Lower leg skin (tissue), 4 donors: ENCODE results near the gene POPDC2. TPM values are rescaled to one million over a fixed set of nuclear protein-coding genes. Genes with fewer than 3 reads are reported as not detected.

ENCODE experiments used
- DNase-seq, 2 donors: peaks; one replicate each; pipeline ENCODE4 v3.0.0-alpha.2; 2019; ENCODE audit warnings: low spot score in 2 of 2
- H3K4me3 ChIP-seq: fragments of 200-600 bp; sonication (generic); 2 replicates; pipeline ENCODE4 v1.5.1; 2017; ENCODE audit warnings: mild to moderate bottlenecking, low read depth; ENCODE audit not compliant: poor library complexity, severe bottlenecking
- POLR2A ChIP-seq, 2 donors: fragments of 450-650 bp; IDR thresholded peaks; one replicate each; pipeline ENCODE4 v1.6.1; 2016 to 2017; ENCODE audit warnings: antibody characterized with exemption in 2 of 2, mild to moderate bottlenecking in 1 of 2, moderate library complexity in 1 of 2
- WGBS, 2 donors: methylation state at CpG; one replicate each; pipeline ENCODE4 v1.1.5; 2018; 5-methylcytosine and 5-hydroxymethylcytosine counted together
- intact Hi-C: fragments of 100-400 bp; cut with DNase I; formaldehyde crosslinking; loops from one replicate; pipeline ENCODE4 v1.15.0; 2023; ENCODE audit warnings: low total_unique reads
- total RNA-seq, 4 donors: library from RNA; depleted of rRNA; stranded (reverse); fragments of >200 nt; gene quantifications; one replicate each; pipeline ENCODE4 v1.1.0, GENCODE V29; 2016
- TF ChIP-seq, protein P1 (sequence below), 3 donors: fragments of 450-650 bp; IDR thresholded peaks; one replicate each; pipeline ENCODE4 v1.5.1; 2016; ENCODE audit warnings: antibody characterized with exemption in 3 of 3, mild to moderate bottlenecking in 3 of 3, moderate library complexity in 2 of 3

The POPDC2 gene
- total RNA-seq, 4 donors from 2014 or later, result 0.97 to 1.9 (median 1.3) TPM

DNA sequence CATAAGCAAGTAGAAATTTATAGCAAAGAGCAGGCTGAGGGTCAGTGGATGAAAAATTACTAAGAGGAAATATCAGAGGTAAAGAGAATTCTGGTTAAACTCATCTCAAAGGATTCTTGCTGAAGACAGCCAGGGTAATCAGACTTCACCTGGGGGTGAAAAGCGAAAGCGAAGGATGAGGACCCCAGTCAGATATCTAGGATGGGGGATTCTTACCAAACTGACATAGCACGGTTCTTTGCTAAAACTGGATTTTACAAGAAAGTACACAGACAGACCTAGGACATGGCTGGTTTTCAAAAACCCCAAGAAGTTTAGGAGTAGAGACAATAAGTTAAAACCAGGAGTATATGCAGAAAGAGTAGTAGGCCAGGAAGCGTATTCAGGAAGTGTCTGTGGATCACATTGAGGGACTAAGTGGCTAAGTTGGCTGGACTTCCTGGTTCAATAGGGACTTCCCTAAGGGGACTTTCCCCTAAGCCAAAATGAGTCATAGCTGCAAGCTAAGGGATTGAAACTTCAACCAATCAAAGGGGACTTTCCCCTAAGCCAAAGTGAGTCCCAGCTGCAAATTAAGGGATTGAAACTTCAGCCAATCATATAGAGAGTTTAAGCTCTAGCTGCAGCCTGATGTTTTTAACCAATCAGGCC lies 40.0 kb upstream of the POPDC2 start:
- intact Hi-C loops, result no loop called here
- H3K4me3 ChIP-seq, result no peak overlapping the region
- TF ChIP-seq, protein P1, sequence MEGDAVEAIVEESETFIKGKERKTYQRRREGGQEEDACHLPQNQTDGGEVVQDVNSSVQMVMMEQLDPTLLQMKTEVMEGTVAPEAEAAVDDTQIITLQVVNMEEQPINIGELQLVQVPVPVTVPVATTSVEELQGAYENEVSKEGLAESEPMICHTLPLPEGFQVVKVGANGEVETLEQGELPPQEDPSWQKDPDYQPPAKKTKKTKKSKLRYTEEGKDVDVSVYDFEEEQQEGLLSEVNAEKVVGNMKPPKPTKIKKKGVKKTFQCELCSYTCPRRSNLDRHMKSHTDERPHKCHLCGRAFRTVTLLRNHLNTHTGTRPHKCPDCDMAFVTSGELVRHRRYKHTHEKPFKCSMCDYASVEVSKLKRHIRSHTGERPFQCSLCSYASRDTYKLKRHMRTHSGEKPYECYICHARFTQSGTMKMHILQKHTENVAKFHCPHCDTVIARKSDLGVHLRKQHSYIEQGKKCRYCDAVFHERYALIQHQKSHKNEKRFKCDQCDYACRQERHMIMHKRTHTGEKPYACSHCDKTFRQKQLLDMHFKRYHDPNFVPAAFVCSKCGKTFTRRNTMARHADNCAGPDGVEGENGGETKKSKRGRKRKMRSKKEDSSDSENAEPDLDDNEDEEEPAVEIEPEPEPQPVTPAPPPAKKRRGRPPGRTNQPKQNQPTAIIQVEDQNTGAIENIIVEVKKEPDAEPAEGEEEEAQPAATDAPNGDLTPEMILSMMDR (IDR thresholded peaks at IDR 0.05), result no peak
- TF ChIP-seq POLR2A (IDR thresholded peaks at IDR 0.05), result no peak
- WGBS, 2 donors, result 84 to 85% methylated on average over 4 of the region's 4 CpGs
- DNase-seq, result no peak

DNA sequence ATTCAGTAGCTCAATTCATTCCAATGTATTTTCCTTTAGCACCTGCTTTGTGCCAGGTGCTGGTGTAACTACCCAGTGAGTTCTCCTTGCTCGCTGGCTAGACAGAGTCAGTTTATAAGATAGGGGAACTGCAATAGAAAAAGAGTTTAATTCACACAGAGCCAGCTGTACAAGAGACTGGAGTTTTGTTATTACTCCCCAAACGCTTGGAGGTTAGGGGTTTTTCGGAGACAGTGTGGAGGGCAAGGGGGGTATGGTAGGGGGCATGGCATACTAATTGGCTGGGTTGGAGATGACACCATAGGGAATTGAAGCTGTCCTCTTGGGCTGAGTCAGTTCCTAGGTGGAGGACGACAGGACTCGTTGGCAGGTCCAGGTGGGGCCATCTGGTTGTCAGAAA lies 37.0 kb upstream of the POPDC2 start:
- no peak for DNase-seq
- intact Hi-C loops, result no loop called here
- WGBS, 2 donors, result 86% methylated on average over 5 of the region's 5 CpGs
- TF ChIP-seq, protein P1 (IDR thresholded peaks at IDR 0.05), result no peak
- no peak for TF ChIP-seq POLR2A (IDR thresholded peaks at IDR 0.05)
- no peak overlapping the region for H3K4me3 ChIP-seq

DNA sequence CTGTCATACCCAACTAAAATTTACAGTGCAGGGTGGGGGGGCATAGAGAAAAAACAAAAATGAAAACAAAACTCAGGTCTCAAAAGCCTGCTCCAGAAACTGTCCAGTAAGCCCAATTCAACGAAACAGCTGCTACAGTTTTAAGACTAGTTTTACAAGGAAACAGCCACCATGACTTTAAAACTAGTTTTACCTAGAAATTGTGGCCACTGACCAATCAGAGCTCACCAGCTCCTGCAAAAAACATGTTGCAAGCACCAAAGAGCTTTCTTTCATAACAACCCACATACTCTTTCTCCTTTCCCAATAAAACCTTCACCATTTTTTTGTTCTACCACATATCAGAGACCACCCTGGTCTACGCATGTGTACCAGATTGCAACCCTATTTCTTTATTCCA lies 35.1 kb upstream of the POPDC2 start:
- WGBS, 2 donors, result 93% methylated on average over 2 of the region's 2 CpGs
- intact Hi-C loops, result no loop called here

DNA sequence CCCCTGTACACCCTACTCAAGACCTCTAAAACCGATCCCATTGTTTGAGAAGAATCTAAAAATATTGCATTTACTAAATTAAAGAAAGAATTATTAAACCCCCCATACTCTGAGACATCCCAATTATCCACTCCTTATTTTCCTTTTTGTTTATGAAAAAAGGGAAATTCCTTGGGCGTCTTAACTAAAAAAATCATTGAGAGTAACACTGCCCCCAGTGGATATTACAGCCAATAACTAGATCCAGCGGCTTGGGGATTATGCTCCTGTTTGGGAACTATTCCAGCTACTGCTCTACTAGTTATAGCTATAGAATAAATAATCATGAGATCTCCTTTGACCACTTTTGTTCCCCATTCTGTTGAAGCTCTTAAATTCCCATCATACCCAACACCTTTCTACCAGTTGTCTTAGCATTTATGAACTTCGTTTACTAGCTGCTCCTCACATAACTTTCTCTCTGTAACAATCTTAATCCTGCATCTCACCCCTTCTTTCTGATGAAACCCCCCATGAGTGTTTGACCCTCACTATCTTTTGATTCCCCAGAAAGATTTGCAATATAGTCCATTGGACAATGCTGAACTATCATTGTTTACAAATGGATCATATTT lies 29.8 kb upstream of the POPDC2 start:
- intact Hi-C loops, result no loop called here
- no peak overlapping the region for H3K4me3 ChIP-seq
- TF ChIP-seq, protein P1 (IDR thresholded peaks at IDR 0.05), result no peak
- no peak for TF ChIP-seq POLR2A (IDR thresholded peaks at IDR 0.05)
- DNase-seq, result no peak
- WGBS, 2 donors, result 45 to 50% methylated on average over 4 of the region's 4 CpGs

More for the DNA sequence above, 35.1 kb upstream of the POPDC2 start:
- H3K4me3 ChIP-seq, result no peak overlapping the region
- TF ChIP-seq, protein P1 (IDR thresholded peaks at IDR 0.05), result no peak
- TF ChIP-seq POLR2A (IDR thresholded peaks at IDR 0.05), result no peak
- no peak for DNase-seq

DNA sequence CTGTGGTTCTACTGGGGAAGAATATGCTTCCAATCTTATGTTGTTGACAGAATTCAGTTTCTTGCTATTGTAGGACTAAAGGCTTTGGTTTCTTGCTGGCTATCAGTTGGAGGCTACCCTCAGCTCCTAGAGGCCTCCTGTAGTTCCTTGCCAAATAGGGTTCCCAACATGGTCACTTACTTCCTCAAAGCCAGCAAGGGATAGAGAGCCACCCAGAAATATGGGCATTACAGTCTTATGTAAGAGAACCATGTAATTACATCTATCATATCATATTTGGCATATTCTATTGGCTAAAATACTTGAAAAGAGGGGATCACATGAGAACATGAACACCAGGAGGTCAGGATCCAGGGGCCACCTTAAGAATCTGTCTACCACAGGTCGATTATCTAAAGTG lies 23.0 kb upstream of the POPDC2 start:
- 44 to 50% methylated on average over 1 of the region's 1 CpG for WGBS, 2 donors
- DNase-seq, result no peak
- no peak for TF ChIP-seq POLR2A (IDR thresholded peaks at IDR 0.05)
- TF ChIP-seq, protein P1 (IDR thresholded peaks at IDR 0.05), result no peak
- intact Hi-C loops, result no loop called here
- H3K4me3 ChIP-seq, result no peak overlapping the region
